Endodermal cell (in vitro differentiated cells): Measurements from ENCODE around the gene POU5F1. TPM values are rescaled to one million over a fixed set of nuclear protein-coding genes. Genes with fewer than 3 reads are reported as not detected.

Source experiments
- DNase-seq: peaks from one replicate; pipeline ENCODE4 v3.0.0-alpha.2; 2017
- H3K27ac ChIP-seq: 2 replicates; pipeline ENCODE4 v1.5.1; 2013; ENCODE audit warnings: mild to moderate bottlenecking, low read depth, low read length, moderate library complexity
- H3K27me3 ChIP-seq: 2 replicates; pipeline ENCODE4 v1.6.1; 2013; ENCODE audit warnings: mild to moderate bottlenecking, low read length, moderate library complexity; ENCODE audit not compliant: insufficient read depth, control insufficient read depth, poor library complexity, severe bottlenecking
- H3K36me3 ChIP-seq: 2 replicates; pipeline ENCODE4 v1.7.0; 2013; ENCODE audit warnings: mild to moderate bottlenecking, low read length, moderate library complexity; ENCODE audit not compliant: control insufficient read depth, insufficient read depth
- H3K4me1 ChIP-seq: one replicate; pipeline ENCODE4 v1.7.0; 2013; ENCODE audit warnings: low read length; ENCODE audit not compliant: control insufficient read depth, insufficient read depth
- H3K4me3 ChIP-seq: 2 replicates; pipeline ENCODE4 v1.5.1; 2013; ENCODE audit warnings: mild to moderate bottlenecking, low read length, moderate library complexity
- H3K9ac ChIP-seq: 2 replicates; pipeline ENCODE4 v1.6.1; 2013; ENCODE audit warnings: mild to moderate bottlenecking, low read length, moderate library complexity; ENCODE audit not compliant: poor library complexity, severe bottlenecking; ENCODE audit errors: extremely low read depth
- H3K9me3 ChIP-seq: 2 replicates; pipeline ENCODE4 v1.6.1; 2013; ENCODE audit warnings: mild to moderate bottlenecking, low read length, moderate library complexity; ENCODE audit not compliant: control insufficient read depth
- H3K27ac Mint-ChIP-seq: 2 replicates; pipeline ENCODE4 v1.8.0; 2020; ENCODE audit warnings: mixed read lengths
- H3K27me3 Mint-ChIP-seq: 2 replicates; pipeline ENCODE4 v1.8.0; 2021; ENCODE audit warnings: mild to moderate bottlenecking, mixed read lengths; ENCODE audit not compliant: insufficient read depth
- H3K36me3 Mint-ChIP-seq: 2 replicates; pipeline ENCODE4 v1.8.0; 2020; ENCODE audit warnings: low read depth, mixed read lengths
- H3K4me1 Mint-ChIP-seq: 2 replicates; pipeline ENCODE4 v1.8.0; 2020; ENCODE audit warnings: mixed read lengths
- H3K4me3 Mint-ChIP-seq: 2 replicates; pipeline ENCODE4 v1.8.0; 2020; ENCODE audit warnings: mild to moderate bottlenecking, moderate library complexity, mixed read lengths
- H3K9me3 Mint-ChIP-seq: 2 replicates; pipeline ENCODE4 v1.8.0; 2020; ENCODE audit warnings: mild to moderate bottlenecking, mixed read lengths
- CTCF ChIP-seq: fragments of 200-600 bp; sonication (generic); conservative IDR thresholded peaks from 2 replicates; pipeline ENCODE4 v1.5.0; 2021; ENCODE audit warnings: antibody characterized with exemption, mild to moderate bottlenecking
- WGBS, 2 experiments: methylation state at CpG; one replicate each; pipeline versions ENCODE4 v1.1.5 to v1.1.7; 2013; ENCODE audit warnings: missing lambda C conversion rate in 2 of 2, mixed read lengths in 1 of 2; ENCODE audit not compliant: insufficient coverage in 1 of 2, insufficient read length in 1 of 2; 5-methylcytosine and 5-hydroxymethylcytosine counted together
- total RNA-seq, 2 donors: library from RNA; stranded (reverse); fragmentation: NEBNext Ultra II Directional in 1 of 2; extraction: Animal tissue kit (Norgen Biotek cat#: 25700) in 1 of 2; gene quantifications; 2 replicates in 1 of 2; 3 replicates in 1 of 2; pipeline ENCODE4 v1.2.1, GENCODE V29; 2021

Gene POU5F1
- total RNA-seq, 2 donors from 2014 or later = 106 to 687 TPM

GRCh38 chr6:31156641-31157040, 13.8 kb downstream of the POU5F1 start:
- Histone ChIP-seq H3K4me3 (peak overlapping the region; percentile 96), H3K27me3 (no peaks in the 10 kb centered on the region), H3K4me1 (peaks cover 3% of the 10 kb centered on the region), H3K9me3 (no peaks in the 10 kb centered on the region), H3K9ac (no peak overlapping the region), H3K36me3 (peaks cover 20% of the 10 kb centered on the region), H3K27ac (no peak overlapping the region)
- no peak for TF ChIP-seq CTCF
- DNase-seq = no peak
- Mint-ChIP-seq H3K4me1 (peaks cover 17% of the 10 kb centered on the region), H3K9me3 (no peaks in the 10 kb centered on the region), H3K4me3 (no peak overlapping the region), H3K27ac (no peak overlapping the region), H3K27me3 (no peaks in the 10 kb centered on the region), H3K36me3 (peaks cover 34% of the 10 kb centered on the region)
- WGBS, 2 experiments = 93 to 97% methylated on average over 6 to 7 of the region's 7 CpGs

GRCh38 chr6:31154436-31154835, 16.0 kb downstream of the POU5F1 start:
- WGBS, 2 experiments = 94 to 97% methylated on average over 6 to 15 of the region's 15 CpGs
- DNase-seq = no peak
- no peaks in the 10 kb centered on the region for H3K27me3 Mint-ChIP-seq
- Histone ChIP-seq H3K9ac (no peak overlapping the region), H3K4me1 (peaks cover 3% of the 10 kb centered on the region), H3K9me3 (no peaks in the 10 kb centered on the region), H3K27me3 (no peaks in the 10 kb centered on the region), H3K27ac (no peak overlapping the region), H3K4me3 (no peak overlapping the region), H3K36me3 (peaks cover 24% of the 10 kb centered on the region)
- peaks cover 52% of the 10 kb centered on the region for H3K36me3 Mint-ChIP-seq
- peaks cover 11% of the 10 kb centered on the region for H3K4me1 Mint-ChIP-seq
- no peak overlapping the region for H3K27ac Mint-ChIP-seq
- TF ChIP-seq CTCF = no peak
- no peak overlapping the region for H3K4me3 Mint-ChIP-seq
- H3K9me3 Mint-ChIP-seq = no peaks in the 10 kb centered on the region

- Mint-ChIP-seq H3K27ac (no peak overlapping the region), H3K4me1 (peaks cover 9% of the 10 kb centered on the region), H3K27me3 (no peaks in the 10 kb centered on the region), H3K9me3 (no peaks in the 10 kb centered on the region), H3K36me3 (peaks cover 60% of the 10 kb centered on the region), H3K4me3 (no peak overlapping the region)
- H3K36me3 ChIP-seq = peaks cover 24% of the 10 kb centered on the region
- no peak for DNase-seq
- H3K9me3 ChIP-seq = no peaks in the 10 kb centered on the region
- no peak for TF ChIP-seq CTCF
- H3K9ac ChIP-seq = no peak overlapping the region
- no peaks in the 10 kb centered on the region for H3K27me3 ChIP-seq
- H3K4me1 ChIP-seq = peaks cover 3% of the 10 kb centered on the region
- 93 to 94% methylated on average over 5 to 7 of the region's 7 CpGs for WGBS, 2 experiments
- no peak overlapping the region for H3K27ac ChIP-seq
- no peak overlapping the region for H3K4me3 ChIP-seq
Measured at GRCh38 chr6:31152781-31153180, 17.7 kb downstream of the POU5F1 start.
